WTC11 (cell line): ENCODE measurements around the gene RAB13. TPM values are rescaled to one million over a fixed set of nuclear protein-coding genes. Genes with fewer than 3 reads are reported as not detected.
"Not testable (repeated sequence)": the region's sequence is repeated elsewhere in the genome, so short reads cannot be mapped to it uniquely, and the experiment has no call there.

Experiments used
- ATAC-seq: fragments of 200-7000 bp; cut with Tn5 transposase; 2 replicates; pipeline ENCODE4 v1.10.0; 2021; ENCODE audit warnings: mild to moderate bottlenecking, moderate library complexity
- Bru-seq: library from RNA; stranded (reverse); fragments of 400-500 nt; gene quantifications from one replicate; lab custom pipeline; 2021; lab: Mats Ljungman, UMichigan
- CTCF ChIA-PET: fragments of 300-600 bp; sonication (Branson Sonifier 250); formaldehyde crosslinking; loops from one replicate; lab custom pipeline; 2021; ENCODE audit warnings: antibody characterized with exemption; lab: Charles Lee
- POLR2A ChIA-PET: fragments of 350-600 bp; sonication (Branson Sonifier 250); formaldehyde crosslinking; loops from one replicate; lab custom pipeline; 2021; ENCODE audit warnings: antibody characterized with exemption; lab: Charles Lee
- DNase-seq: peaks from one replicate; pipeline ENCODE4 v3.0.0; 2021; ENCODE audit warnings: low spot score
- H3K27ac Mint-ChIP-seq: 2 replicates; pipeline ENCODE4 v1.8.0; 2021; ENCODE audit warnings: mixed read lengths
- H3K27me3 Mint-ChIP-seq: 2 replicates; pipeline ENCODE4 v1.8.0; 2021; ENCODE audit warnings: low read depth, mild to moderate bottlenecking, moderate library complexity, mixed read lengths
- H3K36me3 Mint-ChIP-seq: 2 replicates; pipeline ENCODE4 v1.8.0; 2021; ENCODE audit warnings: mixed read lengths
- H3K4me1 Mint-ChIP-seq: 2 replicates; pipeline ENCODE4 v1.8.0; 2022; ENCODE audit warnings: mixed read lengths
- H3K4me3 Mint-ChIP-seq: 2 replicates; pipeline ENCODE4 v1.8.0; 2021; ENCODE audit warnings: mild to moderate bottlenecking, moderate library complexity, mixed read lengths
- H3K9me3 Mint-ChIP-seq: 2 replicates; pipeline ENCODE4 v1.8.0; 2021; ENCODE audit warnings: mixed read lengths
- CREB1 ChIP-seq: sonication (generic); formaldehyde crosslinking; IDR thresholded peaks from 2 replicates; pipeline ENCODE4 v1.8.0; 2023; ENCODE audit warnings: mild to moderate bottlenecking, missing genetic modification reagents
- ELF4 ChIP-seq: sonication (generic); formaldehyde crosslinking; IDR thresholded peaks from 2 replicates; pipeline ENCODE4 v1.8.1; 2022; ENCODE audit warnings: low read depth, mild to moderate bottlenecking, moderate library complexity, missing genetic modification reagents
- EMX1 ChIP-seq: fragments of 250-450 bp; sonication (Bioruptor Pico); IDR thresholded peaks from 2 replicates; pipeline ENCODE4 v1.8.0; 2021; ENCODE audit warnings: mild to moderate bottlenecking
- FOXJ3 ChIP-seq: sonication (generic); formaldehyde crosslinking; IDR thresholded peaks from 2 replicates; pipeline ENCODE4 v1.9.0; 2021; ENCODE audit warnings: missing genetic modification reagents, mild to moderate bottlenecking, borderline replicate concordance
- FOXK1 ChIP-seq: sonication (generic); formaldehyde crosslinking; IDR thresholded peaks from 2 replicates; pipeline ENCODE4 v1.8.0; 2022; ENCODE audit warnings: mild to moderate bottlenecking, moderate library complexity, missing genetic modification reagents
- HMGA2 ChIP-seq: fragments of 250-450 bp; sonication (Bioruptor Pico); IDR thresholded peaks from 2 replicates; pipeline ENCODE4 v1.4.0; 2021; ENCODE audit warnings: mild to moderate bottlenecking, moderate library complexity
- JUN ChIP-seq: sonication (generic); formaldehyde crosslinking; IDR thresholded peaks from 2 replicates; pipeline ENCODE4 v1.8.0; 2023; ENCODE audit warnings: mild to moderate bottlenecking, missing genetic modification reagents
- MXD4 ChIP-seq: fragments of 250-450 bp; sonication (Bioruptor Pico); IDR thresholded peaks from 2 replicates; pipeline ENCODE4 v1.8.0; 2021; ENCODE audit warnings: mild to moderate bottlenecking, moderate library complexity, borderline replicate concordance
- NFYB ChIP-seq: sonication (generic); formaldehyde crosslinking; conservative IDR thresholded peaks from 2 replicates; pipeline ENCODE4 v1.8.0; 2022; ENCODE audit warnings: low read depth, missing genetic modification reagents
- PRRX2 ChIP-seq: fragments of 250-450 bp; sonication (Bioruptor Pico); IDR thresholded peaks from 2 replicates; pipeline ENCODE4 v1.8.0; 2021; ENCODE audit warnings: mild to moderate bottlenecking
- RORB ChIP-seq: fragments of 250-450 bp; sonication (Bioruptor Pico); IDR thresholded peaks from 2 replicates; pipeline ENCODE4 v1.9.0; 2021; ENCODE audit warnings: mild to moderate bottlenecking
- SP1 ChIP-seq: sonication (generic); formaldehyde crosslinking; conservative IDR thresholded peaks from 2 replicates; pipeline ENCODE4 v1.8.1; 2022; ENCODE audit warnings: missing genetic modification reagents
- TEAD1 ChIP-seq: sonication (generic); formaldehyde crosslinking; IDR thresholded peaks from 2 replicates; pipeline ENCODE4 v1.8.0; 2022; ENCODE audit warnings: mild to moderate bottlenecking, missing genetic modification reagents
- ZNF138 ChIP-seq: sonication (generic); formaldehyde crosslinking; conservative IDR thresholded peaks from 2 replicates; pipeline ENCODE4 v1.8.1; 2022; ENCODE audit warnings: mild to moderate bottlenecking, moderate library complexity, missing genetic modification reagents
- ZNF317 ChIP-seq: sonication (generic); formaldehyde crosslinking; IDR thresholded peaks from 2 replicates; pipeline ENCODE4 v1.8.1; 2023; ENCODE audit warnings: low read depth, mild to moderate bottlenecking, moderate library complexity, missing genetic modification reagents, borderline replicate concordance
- long read RNA-seq, 3 experiments: library from RNA in 1 of 3; library from capped mRNA in 1 of 3; library from polyadenylated mRNA in 1 of 3; unstranded in 2 of 3; stranded (forward) in 1 of 3; transcript quantifications; one replicate each; pipeline ENCODE4 v2.0.0, GENCODE V29; 2021
- total RNA-seq: library from RNA; stranded (reverse); gene quantifications from 3 replicates; pipeline ENCODE4 v1.2.3, GENCODE V29; 2021
- TF ChIP-seq, protein P1 (sequence below): sonication (generic); formaldehyde crosslinking; IDR thresholded peaks from 2 replicates; pipeline ENCODE4 v1.8.1; 2023; ENCODE audit warnings: mild to moderate bottlenecking, missing genetic modification reagents
- TF ChIP-seq, protein P2 (sequence below): fragments of 250-450 bp; sonication (Bioruptor Pico); IDR thresholded peaks from 2 replicates; pipeline ENCODE4 v1.9.0; 2021; ENCODE audit warnings: moderate library complexity, mild to moderate bottlenecking, inconsistent platforms, borderline replicate concordance
- TF ChIP-seq, protein P3 (sequence below): fragments of 250-450 bp; sonication (Bioruptor Pico); IDR thresholded peaks from 2 replicates; pipeline ENCODE4 v1.9.0; 2021; ENCODE audit warnings: mild to moderate bottlenecking
- TF ChIP-seq, protein P4 (sequence below): sonication (generic); formaldehyde crosslinking; IDR thresholded peaks from 2 replicates; pipeline ENCODE4 v1.8.1; 2022; ENCODE audit warnings: low read depth, missing genetic modification reagents, borderline replicate concordance

The RAB13 gene
- total RNA-seq (117 to 126 TPM (median 119 TPM) in 3 replicates), Bru-seq, nascent RNA (percentile 93 among the genes with signal in this experiment)
- long read RNA-seq, experiment 1, transcript RAB13-201 (8 exons, 1,176 nt), result major isoform, 144 of 153 reads
- long read RNA-seq, experiment 1, partial matches to known transcripts, result 2 of 153 reads
- long read RNA-seq, experiment 1, other reads (novel, unspliced or antisense), result 7 of 153 reads
- long read RNA-seq, experiment 2, transcript RAB13-201 (8 exons, 1,176 nt), result major isoform, 71 of 98 reads
- long read RNA-seq, experiment 2, partial matches to known transcripts, result 11 of 98 reads
- long read RNA-seq, experiment 2, other reads (novel, unspliced or antisense), result 15 of 98 reads
- long read RNA-seq, experiment 3, transcript RAB13-201 (8 exons, 1,176 nt), result major isoform, 502 of 509 reads
- long read RNA-seq, experiment 3, transcript RAB13-204 (8 exons, 868 nt), result minor isoform, 5 of 509 reads
- long read RNA-seq, experiment 3, partial matches to known transcripts, result 0 of 509 reads
- long read RNA-seq, experiment 3, other reads (novel, unspliced or antisense), result 1 of 509 reads

DNA sequence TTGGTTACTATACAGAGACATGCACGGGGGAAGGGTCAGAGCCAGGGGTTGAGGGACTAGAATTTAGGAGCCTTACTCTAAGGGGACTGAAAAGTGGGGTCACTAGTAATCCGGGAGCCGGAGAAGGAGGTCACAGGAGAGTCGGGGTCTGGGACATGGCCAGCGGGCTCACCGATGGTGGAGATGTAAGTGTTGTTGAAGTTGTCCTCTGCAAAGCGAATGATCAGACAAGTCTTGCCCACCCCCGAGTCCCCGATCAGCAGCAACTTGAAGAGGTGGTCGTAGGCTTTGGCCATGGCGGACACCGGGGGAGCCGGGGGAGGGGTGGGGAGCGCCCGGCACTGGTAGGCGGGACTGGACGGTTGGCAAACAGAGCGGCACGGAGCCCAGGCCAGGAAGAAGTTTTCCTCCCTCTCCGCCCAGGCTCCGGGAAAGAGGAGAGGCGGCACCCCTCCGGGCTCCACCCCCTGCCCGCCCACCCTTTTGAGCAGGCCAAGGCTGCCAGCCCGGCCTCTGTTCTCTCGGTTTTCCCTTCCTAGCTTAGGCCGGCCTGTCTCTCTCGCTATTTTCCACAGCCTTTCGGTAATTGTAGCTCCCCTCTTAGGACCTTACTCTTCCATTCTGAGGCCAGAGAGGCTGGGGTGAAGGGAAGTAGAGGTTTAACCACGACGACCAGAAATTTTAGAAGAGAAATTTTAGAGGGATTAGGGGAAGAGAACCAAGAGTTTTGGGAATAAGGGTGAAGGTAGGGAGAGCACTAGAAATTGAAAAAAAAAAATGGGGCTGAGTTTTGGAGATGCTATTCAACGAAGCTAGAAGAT lies at the start of gene RAB13:
Gene RAB13 (minus strand): TSS at position 399 of the 821 bp plus-strand sequence. CDS start 103 bp downstream, at position 296.
- Mint-ChIP-seq H3K36me3 (peaks cover 33% of the 10 kb centered on the region), H3K9me3 (no peaks in the 10 kb centered on the region), H3K27me3 (no peaks in the 10 kb centered on the region), H3K27ac (peak within 1 kb of the TSS; percentile 95), H3K4me1 (peaks cover 24% of the 10 kb centered on the region), H3K4me3 (peak within 1 kb of the TSS; percentile 97)
- TF ChIP-seq TEAD1 (CRISPR knock-in tag) (0 out of 2 replicates have a peak, but pooled peaks have one; percentile 11), SP1 (CRISPR knock-in tag) (0 out of 2 replicates have a peak, but pooled peaks have one; percentile 24), FOXJ3 (CRISPR knock-in tag) (no peak)
- peak; percentile 82 for DNase-seq
- peak; percentile 83 for ATAC-seq
- POLR2A ChIA-PET, result interaction anchor here (0.6 to 2.9 kb wide), 6 partner anchors 9 to 194 kb away, joined by 3 to 31 read pairs (median 5); partner anchors contain the start of genes CREB3L4, DENND4B, JTB and SLC39A1
- CTCF ChIA-PET, result interaction anchor here (0.6 to 3.7 kb wide), 24 partner anchors 9 to 631 kb away, joined by 3 to 51 read pairs (median 6); partner anchors contain the start of genes CREB3L4, CRTC2, DENND4B and GATAD2B

DNA sequence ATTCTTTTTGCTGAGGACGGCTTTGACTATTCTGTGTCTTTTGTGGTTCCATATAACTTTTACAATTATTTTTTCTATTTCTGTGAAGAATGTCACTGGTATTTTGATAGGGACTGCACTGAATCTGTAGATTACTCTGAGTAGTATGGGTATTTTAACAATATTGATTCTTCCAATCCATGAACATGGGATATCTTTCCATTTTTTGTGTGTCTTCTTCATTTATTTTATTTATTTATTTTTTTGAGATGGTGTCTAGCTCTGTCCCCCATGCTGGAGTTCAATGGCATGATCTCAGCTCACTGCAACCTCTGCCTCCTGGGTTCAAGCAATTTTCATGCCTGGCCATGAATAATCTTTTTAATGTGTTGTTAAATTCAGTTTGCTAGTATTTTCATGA lies 47.6 kb upstream of the RAB13 start:
- POLR2A ChIA-PET, result interaction anchor here (0.6 kb wide), 1 partner anchor 41 kb away, joined by 3 read pairs; no protein-coding TSS in a partner anchor
- H3K36me3 Mint-ChIP-seq, H3K4me3 Mint-ChIP-seq, H3K27me3 Mint-ChIP-seq, DNase-seq, H3K27ac Mint-ChIP-seq, H3K9me3 Mint-ChIP-seq, ATAC-seq, H3K4me1 Mint-ChIP-seq, CTCF ChIA-PET: not testable (repeated sequence)

DNA sequence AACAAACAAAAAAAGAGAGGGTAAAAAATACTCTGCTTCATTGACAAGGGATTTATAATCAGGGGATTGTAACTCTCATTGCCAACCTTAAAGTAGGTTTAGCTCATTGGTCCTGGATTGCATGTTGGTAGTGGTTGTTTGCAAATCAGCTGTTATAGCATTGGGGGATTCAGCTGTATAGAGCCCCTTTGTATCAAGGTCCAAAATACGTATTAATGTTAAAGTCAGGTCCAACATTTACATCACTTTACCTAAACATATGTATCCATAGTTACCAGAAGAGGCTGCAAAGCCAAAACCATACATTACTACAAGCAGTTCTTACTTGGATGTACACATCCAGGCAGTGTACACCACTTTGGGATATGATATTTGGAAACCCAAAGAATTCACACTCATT lies 33.8 kb upstream of the RAB13 start:
- Mint-ChIP-seq H3K4me3 (no peak overlapping the region), H3K9me3 (no peaks in the 10 kb centered on the region), H3K27ac (no peak overlapping the region), H3K27me3 (no peaks in the 10 kb centered on the region; the same call in 1 of the 2 replicates), H3K4me1 (no peaks in the 10 kb centered on the region), H3K36me3 (no peaks in the 10 kb centered on the region)
- POLR2A ChIA-PET, result no interaction called here
- CTCF ChIA-PET, result no interaction called here
- DNase-seq (no peak), ATAC-seq (no peak)
- TF ChIP-seq PRRX2 (CRISPR knock-in tag), result no peak
- no peak for TF ChIP-seq ZNF138 (CRISPR knock-in tag)
- TF ChIP-seq JUN (CRISPR knock-in tag), result no peak
- TF ChIP-seq HMGA2, result no peak
- TF ChIP-seq EMX1 (CRISPR knock-in tag), result no peak
- no peak for TF ChIP-seq ELF4 (CRISPR knock-in tag)
- TF ChIP-seq, protein P1, sequence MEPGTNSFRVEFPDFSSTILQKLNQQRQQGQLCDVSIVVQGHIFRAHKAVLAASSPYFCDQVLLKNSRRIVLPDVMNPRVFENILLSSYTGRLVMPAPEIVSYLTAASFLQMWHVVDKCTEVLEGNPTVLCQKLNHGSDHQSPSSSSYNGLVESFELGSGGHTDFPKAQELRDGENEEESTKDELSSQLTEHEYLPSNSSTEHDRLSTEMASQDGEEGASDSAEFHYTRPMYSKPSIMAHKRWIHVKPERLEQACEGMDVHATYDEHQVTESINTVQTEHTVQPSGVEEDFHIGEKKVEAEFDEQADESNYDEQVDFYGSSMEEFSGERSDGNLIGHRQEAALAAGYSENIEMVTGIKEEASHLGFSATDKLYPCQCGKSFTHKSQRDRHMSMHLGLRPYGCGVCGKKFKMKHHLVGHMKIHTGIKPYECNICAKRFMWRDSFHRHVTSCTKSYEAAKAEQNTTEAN, result no peak
- TF ChIP-seq, protein P2, sequence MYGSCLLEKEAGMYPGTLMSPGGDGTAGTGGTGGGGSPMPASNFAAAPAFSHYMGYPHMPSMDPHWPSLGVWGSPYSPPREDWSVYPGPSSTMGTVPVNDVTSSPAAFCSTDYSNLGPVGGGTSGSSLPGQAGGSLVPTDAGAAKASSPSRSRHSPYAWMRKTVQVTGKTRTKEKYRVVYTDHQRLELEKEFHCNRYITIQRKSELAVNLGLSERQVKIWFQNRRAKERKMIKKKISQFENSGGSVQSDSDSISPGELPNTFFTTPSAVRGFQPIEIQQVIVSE (CRISPR knock-in tag), result no peak
- no peak for TF ChIP-seq FOXK1 (CRISPR knock-in tag)
- TF ChIP-seq RORB, result no peak

DNA sequence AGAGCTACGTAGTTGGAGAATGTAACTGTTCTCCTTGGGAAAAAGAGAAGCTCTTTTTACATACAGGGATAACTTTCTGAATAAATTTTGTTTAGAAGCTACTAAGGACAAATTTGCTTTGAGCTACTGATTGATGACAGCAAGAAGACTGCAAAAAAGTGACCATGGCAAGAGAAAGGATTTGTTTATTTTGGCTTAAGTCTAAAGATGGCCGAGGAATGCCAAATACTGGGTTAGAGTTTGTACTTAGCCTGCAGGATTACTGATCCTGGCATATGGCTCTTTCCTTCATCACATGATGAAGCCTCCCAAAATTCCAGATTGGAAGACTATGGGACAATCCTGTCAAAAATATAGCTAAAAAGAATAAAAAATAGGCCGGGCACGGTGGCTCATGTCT lies 33.1 kb upstream of the RAB13 start:
- no peaks in the 10 kb centered on the region for H3K36me3 Mint-ChIP-seq
- H3K4me1 Mint-ChIP-seq, result no peaks in the 10 kb centered on the region
- H3K4me3 Mint-ChIP-seq, result no peak overlapping the region
- H3K27ac Mint-ChIP-seq, result no peak overlapping the region
- no peaks in the 10 kb centered on the region; the same call in 1 of the 2 replicates for H3K27me3 Mint-ChIP-seq
- ChIA-PET CTCF (no interaction called here), POLR2A (interaction anchor here (0.6 to 0.7 kb wide), 3 partner anchors 108 to 718 kb away, joined by 3 to 5 read pairs (median 4); no protein-coding TSS in a partner anchor)
- no peaks in the 10 kb centered on the region for H3K9me3 Mint-ChIP-seq
- no peak for ATAC-seq
- DNase-seq, result no peak
- TF ChIP-seq CREB1 (CRISPR knock-in tag) (no peak), MXD4 (no peak), NFYB (CRISPR knock-in tag) (no peak), ZNF317 (CRISPR knock-in tag) (no peak)
- TF ChIP-seq, protein P3, sequence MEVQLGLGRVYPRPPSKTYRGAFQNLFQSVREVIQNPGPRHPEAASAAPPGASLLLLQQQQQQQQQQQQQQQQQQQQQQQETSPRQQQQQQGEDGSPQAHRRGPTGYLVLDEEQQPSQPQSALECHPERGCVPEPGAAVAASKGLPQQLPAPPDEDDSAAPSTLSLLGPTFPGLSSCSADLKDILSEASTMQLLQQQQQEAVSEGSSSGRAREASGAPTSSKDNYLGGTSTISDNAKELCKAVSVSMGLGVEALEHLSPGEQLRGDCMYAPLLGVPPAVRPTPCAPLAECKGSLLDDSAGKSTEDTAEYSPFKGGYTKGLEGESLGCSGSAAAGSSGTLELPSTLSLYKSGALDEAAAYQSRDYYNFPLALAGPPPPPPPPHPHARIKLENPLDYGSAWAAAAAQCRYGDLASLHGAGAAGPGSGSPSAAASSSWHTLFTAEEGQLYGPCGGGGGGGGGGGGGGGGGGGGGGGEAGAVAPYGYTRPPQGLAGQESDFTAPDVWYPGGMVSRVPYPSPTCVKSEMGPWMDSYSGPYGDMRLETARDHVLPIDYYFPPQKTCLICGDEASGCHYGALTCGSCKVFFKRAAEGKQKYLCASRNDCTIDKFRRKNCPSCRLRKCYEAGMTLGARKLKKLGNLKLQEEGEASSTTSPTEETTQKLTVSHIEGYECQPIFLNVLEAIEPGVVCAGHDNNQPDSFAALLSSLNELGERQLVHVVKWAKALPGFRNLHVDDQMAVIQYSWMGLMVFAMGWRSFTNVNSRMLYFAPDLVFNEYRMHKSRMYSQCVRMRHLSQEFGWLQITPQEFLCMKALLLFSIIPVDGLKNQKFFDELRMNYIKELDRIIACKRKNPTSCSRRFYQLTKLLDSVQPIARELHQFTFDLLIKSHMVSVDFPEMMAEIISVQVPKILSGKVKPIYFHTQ (CRISPR knock-in tag), result no peak
- TF ChIP-seq, protein P4, sequence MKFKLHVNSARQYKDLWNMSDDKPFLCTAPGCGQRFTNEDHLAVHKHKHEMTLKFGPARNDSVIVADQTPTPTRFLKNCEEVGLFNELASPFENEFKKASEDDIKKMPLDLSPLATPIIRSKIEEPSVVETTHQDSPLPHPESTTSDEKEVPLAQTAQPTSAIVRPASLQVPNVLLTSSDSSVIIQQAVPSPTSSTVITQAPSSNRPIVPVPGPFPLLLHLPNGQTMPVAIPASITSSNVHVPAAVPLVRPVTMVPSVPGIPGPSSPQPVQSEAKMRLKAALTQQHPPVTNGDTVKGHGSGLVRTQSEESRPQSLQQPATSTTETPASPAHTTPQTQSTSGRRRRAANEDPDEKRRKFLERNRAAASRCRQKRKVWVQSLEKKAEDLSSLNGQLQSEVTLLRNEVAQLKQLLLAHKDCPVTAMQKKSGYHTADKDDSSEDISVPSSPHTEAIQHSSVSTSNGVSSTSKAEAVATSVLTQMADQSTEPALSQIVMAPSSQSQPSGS (CRISPR knock-in tag), result no peak
